SK-N-SH treated with all-trans-retinoic acid at 6 μM for 48 hours (cell line): Measurements from ENCODE around the gene UNC50.

Experiments
- ATAC-seq: fragments of 200-7000 bp; cut with Tn5 transposase; 3 replicates; pipeline ENCODE4 v1.9.1; 2020; ENCODE audit warnings: mild to moderate bottlenecking, moderate library complexity
- ARNTL ChIP-seq: fragments of 450-650 bp; formaldehyde crosslinking; IDR thresholded peaks from 2 replicates; pipeline ENCODE4 v1.5.0; 2020; ENCODE audit warnings: low read depth, mild to moderate bottlenecking, moderate library complexity, borderline replicate concordance
- BACH2 ChIP-seq: fragments of 250-450 bp; sonication (Bioruptor Pico); IDR thresholded peaks from 2 replicates; pipeline ENCODE4 v1.9.0; 2021; ENCODE audit warnings: mild to moderate bottlenecking, borderline replicate concordance
- CREB5 ChIP-seq: fragments of 250-450 bp; sonication (Bioruptor Pico); IDR thresholded peaks from 2 replicates; pipeline ENCODE4 v1.5.1; 2020; ENCODE audit warnings: low read depth, mild to moderate bottlenecking, moderate library complexity
- CSDC2 ChIP-seq: fragments of 250-450 bp; sonication (Bioruptor Pico); IDR thresholded peaks from 2 replicates; pipeline ENCODE4 v1.5.0; 2020; ENCODE audit warnings: mild to moderate bottlenecking, moderate library complexity
- CSRNP3 ChIP-seq: fragments of 250-450 bp; sonication (Bioruptor Pico); IDR thresholded peaks from 2 replicates; pipeline ENCODE4 v1.5.1; 2021; ENCODE audit warnings: mild to moderate bottlenecking, moderate library complexity
- ESRRG ChIP-seq: fragments of 250-450 bp; sonication (Bioruptor Pico); IDR thresholded peaks from 2 replicates; pipeline ENCODE4 v1.6.1; 2021; ENCODE audit warnings: mild to moderate bottlenecking
- GLIS3 ChIP-seq: fragments of 250-450 bp; sonication (Bioruptor Pico); IDR thresholded peaks from 2 replicates; pipeline ENCODE4 v1.5.0; 2020; ENCODE audit warnings: mild to moderate bottlenecking, moderate library complexity
- ISL1 ChIP-seq: fragments of 250-450 bp; sonication (Bioruptor Pico); IDR thresholded peaks from 2 replicates; pipeline ENCODE4 v2.1.2; 2022; ENCODE audit warnings: mild to moderate bottlenecking, moderate library complexity
- PATZ1 ChIP-seq: fragments of 250-450 bp; sonication (Bioruptor Pico); IDR thresholded peaks from 2 replicates; pipeline ENCODE4 v1.8.0; 2020; ENCODE audit warnings: mild to moderate bottlenecking, moderate library complexity, borderline replicate concordance
- POU6F1 ChIP-seq: fragments of 250-450 bp; sonication (Bioruptor Pico); IDR thresholded peaks from 2 replicates; pipeline ENCODE4 v1.8.0; 2021; ENCODE audit warnings: low read depth, mild to moderate bottlenecking, moderate library complexity, borderline replicate concordance
- RARB ChIP-seq: fragments of 250-450 bp; sonication (Bioruptor Pico); IDR thresholded peaks from 2 replicates; pipeline ENCODE4 v1.8.0; 2021; ENCODE audit warnings: mild to moderate bottlenecking, moderate library complexity
- SNAI2 ChIP-seq: fragments of 250-450 bp; sonication (Bioruptor Pico); IDR thresholded peaks from 2 replicates; pipeline ENCODE4 v1.5.0; 2020; ENCODE audit warnings: mild to moderate bottlenecking, moderate library complexity
- ZC3H10 ChIP-seq: fragments of 250-450 bp; sonication (Bioruptor Pico); IDR thresholded peaks from 2 replicates; pipeline ENCODE4 v1.5.1; 2021; ENCODE audit warnings: mild to moderate bottlenecking, moderate library complexity
- ZNF565 ChIP-seq: fragments of 450-650 bp; formaldehyde crosslinking; conservative IDR thresholded peaks from 2 replicates; pipeline ENCODE4 v1.5.0; 2020; ENCODE audit warnings: low read depth, mild to moderate bottlenecking, moderate library complexity
- ZNF70 ChIP-seq: fragments of 450-650 bp; formaldehyde crosslinking; IDR thresholded peaks from 2 replicates; pipeline ENCODE4 v1.5.0; 2020; ENCODE audit warnings: mild to moderate bottlenecking, moderate library complexity
- ZNF8 ChIP-seq: fragments of 450-650 bp; formaldehyde crosslinking; IDR thresholded peaks from 2 replicates; pipeline ENCODE4 v1.5.0; 2020; ENCODE audit warnings: mild to moderate bottlenecking, moderate library complexity

The UNC50 gene

GRCh38 chr2:98649135-98649991 is 41.0 kb downstream of the UNC50 start:
- peak; percentile 100 for ATAC-seq
- no peak for TF ChIP-seq CREB5 (CRISPR knock-in tag)
- TF ChIP-seq ESRRG (CRISPR knock-in tag) = no peak
- no peak for TF ChIP-seq PATZ1 (CRISPR knock-in tag)
- TF ChIP-seq GLIS3 = no peak
- no peak for TF ChIP-seq CSDC2 (CRISPR knock-in tag)
- TF ChIP-seq RARB (CRISPR knock-in tag) = no peak
- TF ChIP-seq ZNF8 (CRISPR knock-in tag) = no peak
- no peak for TF ChIP-seq ZNF70 (CRISPR knock-in tag)
- no peak for TF ChIP-seq ARNTL

- no peak for ATAC-seq
- TF ChIP-seq POU6F1 = no peak
- no peak for TF ChIP-seq CSRNP3
Observed at GRCh38 chr2:98649992-98650375, 41.6 kb downstream of the UNC50 start.

GRCh38 chr2:98650998-98651397 is 42.6 kb downstream of the UNC50 start:
- no peak for ATAC-seq

More at GRCh38 chr2:98650998-98651397, 42.6 kb downstream of the UNC50 start:
- TF ChIP-seq CSDC2 (CRISPR knock-in tag) = no peak
- no peak for TF ChIP-seq ZNF565
- TF ChIP-seq BACH2 (CRISPR knock-in tag) = no peak
- TF ChIP-seq PATZ1 (CRISPR knock-in tag) = no peak
- no peak for TF ChIP-seq ZNF70 (CRISPR knock-in tag)
- no peak for TF ChIP-seq SNAI2
- no peak for TF ChIP-seq RARB (CRISPR knock-in tag)
- TF ChIP-seq ISL1 (CRISPR knock-in tag) = no peak
- no peak for TF ChIP-seq GLIS3
- TF ChIP-seq ZC3H10 = no peak
- TF ChIP-seq CREB5 (CRISPR knock-in tag) = no peak
- TF ChIP-seq ESRRG (CRISPR knock-in tag) = no peak
